GM21360 (cell line): ENCODE measurements around the gene MTR.
A peak's percentile ranks its signal among the peaks of the same experiment; 100 is the strongest.

Experiments used
- ATAC-seq: cut with Tn5 transposase; IDR thresholded peaks from one replicate; pipeline ENCODE4 v1.9.1; 2021; ENCODE audit warnings: mild to moderate bottlenecking, moderate library complexity; ENCODE audit not compliant: unreplicated experiment

MTR gene

GRCh38 chr1:236774926-236775325 lies 20.2 kb upstream of the MTR start:
- no peak for ATAC-seq

DNA sequence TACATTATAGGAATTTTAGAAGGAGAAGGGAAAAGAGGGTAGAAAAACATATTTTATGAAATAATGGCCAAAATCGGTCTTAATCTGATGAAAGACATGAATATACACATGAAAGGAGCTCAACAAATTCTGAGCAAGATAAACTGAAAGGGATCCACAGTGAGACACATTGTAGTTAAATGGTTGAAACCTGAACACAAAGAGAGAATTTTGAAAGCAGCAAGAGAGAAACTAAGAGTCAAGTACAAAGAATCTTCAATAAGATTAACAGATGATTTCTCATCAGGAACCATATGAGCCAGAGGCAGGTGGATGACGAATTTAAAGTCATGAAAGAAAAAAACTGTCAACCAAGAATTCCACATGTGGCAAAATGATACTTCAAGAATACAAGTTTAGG lies 15.8 kb upstream of the MTR start:
- no peak for ATAC-seq

- no peak for ATAC-seq
These were observed 9.6 kb upstream of the MTR start for GRCh38 chr1:236785477-236785876.

DNA sequence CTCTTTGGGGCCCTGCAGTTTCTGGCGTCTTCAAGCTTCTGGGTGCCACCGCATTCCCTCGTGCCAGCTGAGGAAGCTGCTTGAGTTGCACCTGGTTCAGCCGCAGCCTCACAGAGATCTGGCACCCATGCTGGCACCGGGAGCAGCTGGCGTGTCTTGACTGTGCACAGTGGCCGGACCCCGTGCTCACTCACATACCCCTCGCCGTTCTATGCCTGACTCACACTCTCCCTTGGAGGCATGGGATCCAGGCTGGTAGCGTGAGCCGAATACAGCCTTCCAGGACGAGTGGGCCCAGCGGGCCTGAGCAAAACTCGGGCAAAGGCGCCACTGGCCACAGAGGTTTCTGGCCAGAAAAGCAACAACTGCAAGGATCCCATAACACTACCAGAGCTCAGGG lies 8.6 kb upstream of the MTR start:
- no peak for ATAC-seq

- ATAC-seq = no peak
These were observed 482 bp upstream of the MTR start for GRCh38 chr1:236794585-236795034.

GRCh38 chr1:236795757-236796667 lies 920 bp downstream of the MTR start:
- ATAC-seq = peak; percentile 28

GRCh38 chr1:236799001-236799400 lies 3.9 kb downstream of the MTR start:
- ATAC-seq = no peak

DNA sequence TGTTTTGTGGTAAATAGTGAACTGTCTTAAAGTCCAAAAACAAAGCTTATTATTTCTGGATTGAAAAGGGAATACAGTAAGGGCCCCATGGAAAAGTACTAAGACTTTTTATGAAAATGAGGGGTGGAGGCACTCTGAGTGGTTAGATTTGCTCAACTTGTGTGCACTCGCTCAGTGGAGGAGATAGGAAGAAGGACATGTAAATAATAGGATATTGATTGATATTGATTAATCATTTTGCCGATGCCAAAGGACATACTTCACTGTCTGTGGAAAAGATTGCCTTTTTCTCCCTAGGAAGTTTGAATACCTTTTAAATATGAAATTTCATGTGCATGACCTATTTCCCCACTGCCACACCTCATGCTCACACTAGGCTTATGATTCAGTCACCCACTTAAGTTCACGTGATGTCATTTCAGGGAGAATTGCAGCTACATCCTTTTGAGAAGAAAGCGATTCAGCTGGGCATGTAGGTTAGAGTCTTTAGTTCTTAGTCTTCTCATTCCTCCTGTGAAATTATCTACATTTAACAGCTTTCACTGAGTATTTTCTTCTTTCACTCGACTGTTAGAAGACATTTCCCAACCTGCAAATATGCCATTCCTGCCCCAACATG lies 5.0 kb downstream of the MTR start:
- no peak for ATAC-seq

DNA sequence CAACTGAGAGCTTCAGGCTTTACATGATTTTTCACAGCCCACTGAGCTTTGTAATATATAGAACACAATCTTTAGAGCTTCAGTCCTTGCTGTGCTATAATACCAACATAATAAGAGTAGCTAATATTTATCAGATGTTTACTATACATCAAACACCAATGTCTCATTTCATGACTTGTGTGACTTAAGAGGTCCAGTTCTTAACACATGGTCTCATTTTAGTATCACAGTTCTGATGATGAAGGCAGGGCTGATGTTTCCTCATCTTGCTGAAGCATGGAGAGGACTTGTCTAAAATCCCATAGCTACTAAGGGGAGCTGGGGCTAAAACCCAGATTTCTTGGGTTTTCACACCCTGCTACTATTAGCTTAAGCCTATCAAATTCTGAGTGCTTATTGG lies 5.5 kb downstream of the MTR start:
- no peak for ATAC-seq

DNA sequence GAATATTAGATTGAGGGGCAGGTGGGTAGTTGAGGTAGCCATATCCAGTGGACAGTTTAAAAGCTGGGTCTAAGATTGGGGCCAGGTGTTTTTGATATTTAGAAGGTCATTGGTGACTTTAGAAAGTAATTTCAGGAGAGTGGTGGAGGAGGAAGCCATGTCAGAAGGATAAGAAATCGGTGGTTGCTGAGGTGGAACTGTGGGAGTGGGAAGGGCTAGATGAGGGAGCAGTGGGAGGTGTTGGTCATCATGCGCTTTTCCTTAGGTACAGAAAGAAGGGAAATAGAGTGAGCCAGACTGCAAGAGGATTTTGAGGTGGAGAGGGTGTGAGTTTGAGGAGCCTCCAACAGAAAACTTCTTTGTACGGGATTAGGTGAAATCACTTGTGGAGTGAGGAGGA lies 7.2 kb downstream of the MTR start:
- no peak for ATAC-seq

GRCh38 chr1:236806634-236807033 lies 11.5 kb downstream of the MTR start:
- no peak for ATAC-seq

DNA sequence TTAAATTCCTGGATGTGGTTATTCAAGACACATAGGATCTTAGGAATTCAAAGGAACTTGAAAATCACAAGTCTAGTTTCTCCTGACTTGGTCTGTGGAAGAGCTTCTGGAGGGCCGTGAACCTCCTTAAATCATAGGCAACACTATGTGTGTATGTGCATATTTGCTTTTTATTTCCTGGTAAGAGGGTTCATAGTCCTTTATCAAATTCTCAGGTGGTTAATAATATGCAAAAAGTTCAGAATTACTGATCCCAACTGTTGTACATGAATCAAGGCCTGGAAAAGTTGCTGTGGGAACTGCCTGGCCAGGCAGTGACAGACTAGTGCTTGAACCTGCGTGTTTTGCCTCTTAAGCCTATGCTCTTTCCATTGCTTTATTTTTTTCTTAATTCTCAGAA lies 12.9 kb downstream of the MTR start:
- no peak for ATAC-seq

GRCh38 chr1:236808564-236809130 lies 13.6 kb downstream of the MTR start:
- no peak for ATAC-seq

DNA sequence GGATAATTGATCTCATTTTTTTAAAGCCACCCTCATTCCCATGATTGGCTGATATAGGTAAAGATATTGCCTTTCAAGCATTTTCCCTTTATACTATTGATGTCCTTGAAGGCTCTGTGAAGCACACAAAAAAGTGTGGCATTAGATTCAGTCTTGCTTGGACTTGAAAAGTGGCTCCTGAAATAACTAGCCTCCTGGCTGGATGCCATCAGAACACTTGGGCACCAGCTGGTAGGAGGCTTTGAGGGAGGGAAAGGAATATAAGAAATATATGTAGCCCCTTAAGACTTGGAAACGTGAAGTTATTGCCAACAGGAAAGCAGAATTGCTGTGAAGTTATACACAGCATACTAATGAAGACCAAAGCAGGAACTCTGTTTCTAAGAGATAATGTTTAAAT lies 14.1 kb downstream of the MTR start:
- no peak for ATAC-seq

DNA sequence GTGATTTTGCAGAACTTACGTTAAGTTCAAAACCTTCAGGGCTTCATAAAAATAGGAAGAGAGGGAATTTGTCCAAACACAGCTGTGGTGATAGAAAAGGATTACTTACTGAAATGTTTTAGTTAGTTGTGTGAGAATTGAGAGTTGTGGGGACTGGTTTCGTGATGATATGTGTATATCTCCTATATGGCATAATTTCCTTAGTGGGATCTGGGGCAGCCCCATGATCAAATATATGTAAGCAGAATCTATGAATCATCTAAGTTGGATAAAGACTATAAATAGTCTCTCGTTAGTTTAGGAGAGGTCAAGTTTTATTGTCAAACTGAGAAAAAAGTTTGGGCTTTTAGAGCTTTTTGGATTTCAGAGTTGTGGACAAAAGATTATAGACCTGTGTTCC lies 14.9 kb downstream of the MTR start:
- ATAC-seq = no peak

- no peak for ATAC-seq
These were observed 17.4 kb downstream of the MTR start for GRCh38 chr1:236812334-236813030.

- no peak for ATAC-seq
These were observed 20.8 kb downstream of the MTR start for GRCh38 chr1:236815941-236816340.

DNA sequence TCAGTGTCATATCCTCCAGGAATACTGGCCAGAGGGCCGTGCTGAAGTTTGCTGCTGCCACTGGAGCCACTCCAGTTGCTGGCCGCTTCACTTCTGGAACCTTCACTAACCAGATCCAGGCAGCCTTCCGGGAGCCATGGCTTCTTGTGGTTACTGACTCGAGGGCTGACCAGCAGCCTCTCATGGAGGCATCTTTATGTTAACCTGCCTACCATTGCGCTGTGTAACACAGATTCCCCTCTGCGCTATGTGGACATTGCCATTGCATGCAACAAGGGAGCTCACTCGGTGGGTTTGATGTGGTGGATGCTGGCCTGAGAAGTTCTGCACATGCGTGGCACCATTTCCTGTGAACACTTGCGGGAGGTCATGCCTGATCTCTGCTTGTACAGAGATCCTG lies 24.8 kb downstream of the MTR start:
- no peak for ATAC-seq

DNA sequence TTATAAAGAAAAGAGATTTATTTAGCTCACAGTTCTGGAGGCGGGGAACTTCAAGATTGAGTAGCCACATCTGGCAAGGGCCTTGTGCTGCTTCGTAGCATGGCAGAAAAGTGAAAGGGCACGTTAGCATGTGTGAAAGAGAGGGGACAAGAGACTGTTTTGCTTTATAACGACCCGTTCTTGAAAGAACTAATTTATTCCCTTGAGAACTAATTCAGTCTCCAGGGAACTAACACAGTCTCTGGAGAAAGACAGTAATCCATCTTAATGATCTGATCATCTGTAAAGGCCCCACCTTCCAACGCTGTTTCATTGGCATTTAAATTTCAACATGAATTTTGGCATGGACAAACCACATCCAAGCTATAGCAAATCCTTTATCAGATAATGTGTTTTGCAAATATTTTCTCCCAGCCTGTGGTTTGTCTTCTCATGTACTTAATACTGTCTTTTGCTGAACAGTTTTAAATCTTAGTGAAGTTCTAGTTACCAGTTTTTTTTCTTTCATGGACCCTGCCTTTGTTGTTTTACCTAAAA lies 26.1 kb downstream of the MTR start:
- ATAC-seq = no peak

DNA sequence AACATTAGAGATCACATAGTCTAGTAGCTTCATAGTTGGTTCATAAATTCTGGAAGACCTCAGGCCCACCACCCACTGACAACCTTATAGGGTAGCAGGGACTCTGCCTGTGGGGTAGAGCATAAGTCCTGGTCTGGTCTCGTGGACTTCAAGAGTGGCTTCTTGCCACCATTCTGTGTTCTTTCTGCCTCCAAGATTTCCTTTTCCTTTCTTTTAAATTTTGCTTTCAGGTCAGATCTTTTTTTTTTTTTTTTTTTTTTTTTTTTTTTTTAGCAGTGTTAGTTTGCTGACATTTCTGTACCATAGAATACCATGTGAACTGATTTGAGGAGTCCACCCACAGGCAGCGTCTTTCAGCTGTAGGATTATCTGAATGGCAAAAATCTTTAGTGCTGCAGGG lies 28.5 kb downstream of the MTR start:
- no peak for ATAC-seq

- no peak for ATAC-seq
These were observed 34.0 kb downstream of the MTR start for GRCh38 chr1:236829085-236829484.
